HTR-8/SVneo (cell line): ENCODE results near the gene OR2AJ1.

Experiments used
- DNase-seq: peaks from one replicate; pipeline ENCODE4 v3.0.0; 2011; ENCODE audit warnings: low spot score, mixed read lengths; ENCODE audit not compliant: insufficient read length
- FAIRE-seq: peaks from 2 replicates; lab custom pipeline; 2011; peaks lifted over from hg19 to GRCh38; lab: Jason Lieb, UNC

OR2AJ1 gene, protein sequence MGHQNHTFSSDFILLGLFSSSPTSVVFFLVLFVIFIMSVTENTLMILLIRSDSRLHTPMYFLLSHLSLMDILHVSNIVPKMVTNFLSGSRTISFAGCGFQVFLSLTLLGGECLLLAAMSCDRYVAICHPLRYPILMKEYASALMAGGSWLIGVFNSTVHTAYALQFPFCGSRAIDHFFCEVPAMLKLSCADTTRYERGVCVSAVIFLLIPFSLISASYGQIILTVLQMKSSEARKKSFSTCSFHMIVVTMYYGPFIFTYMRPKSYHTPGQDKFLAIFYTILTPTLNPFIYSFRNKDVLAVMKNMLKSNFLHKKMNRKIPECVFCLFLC

DNA sequence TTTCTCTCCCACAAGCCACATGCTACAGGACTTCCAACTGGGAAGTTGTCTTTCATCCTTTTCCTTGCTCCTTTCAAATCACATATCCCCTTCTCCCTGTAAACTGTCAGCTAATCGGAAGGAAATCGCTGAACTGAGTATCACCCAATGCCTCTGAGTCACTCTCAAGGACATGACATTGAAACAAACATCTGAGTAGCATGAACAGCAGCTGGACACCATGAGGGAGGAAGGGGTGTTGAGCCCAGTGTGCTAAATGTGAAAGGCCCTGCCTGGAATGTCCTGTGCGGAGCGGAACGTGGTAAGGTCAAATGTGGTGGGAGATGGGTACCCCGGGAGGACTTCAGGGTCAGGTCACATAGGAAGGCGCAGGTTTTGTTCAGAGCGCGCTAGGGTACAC is at the start of gene OR2AJ1:
Gene OR2AJ1, plus strand, starts transcription at position 22 of the 400 bp plus-strand sequence. CDS start 8,880 bp downstream, outside the sequence.
- FAIRE-seq: no peak
- DNase-seq: no peak

DNA sequence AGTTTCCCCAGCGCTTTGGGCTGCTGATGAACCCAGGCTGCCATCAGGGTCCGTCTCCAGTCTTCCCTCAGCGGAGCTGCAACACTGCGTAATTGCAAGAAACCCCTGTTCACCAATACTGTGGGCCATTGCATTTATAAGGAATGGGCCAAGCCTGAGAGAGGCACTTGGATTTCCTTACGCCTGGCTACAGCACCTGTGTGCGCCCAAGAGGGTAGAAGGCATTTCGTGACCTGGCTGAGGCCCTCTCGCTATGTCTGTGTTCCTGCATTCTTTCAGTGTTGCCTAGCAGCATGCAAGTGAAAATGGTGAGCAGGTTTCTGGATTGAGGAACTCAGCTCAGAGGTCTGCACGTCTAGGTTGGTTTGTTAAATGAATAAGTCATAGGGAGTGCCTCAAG is 41.3 kb upstream of the OR2AJ1 start:
- no peak for FAIRE-seq
- no peak for DNase-seq

DNA sequence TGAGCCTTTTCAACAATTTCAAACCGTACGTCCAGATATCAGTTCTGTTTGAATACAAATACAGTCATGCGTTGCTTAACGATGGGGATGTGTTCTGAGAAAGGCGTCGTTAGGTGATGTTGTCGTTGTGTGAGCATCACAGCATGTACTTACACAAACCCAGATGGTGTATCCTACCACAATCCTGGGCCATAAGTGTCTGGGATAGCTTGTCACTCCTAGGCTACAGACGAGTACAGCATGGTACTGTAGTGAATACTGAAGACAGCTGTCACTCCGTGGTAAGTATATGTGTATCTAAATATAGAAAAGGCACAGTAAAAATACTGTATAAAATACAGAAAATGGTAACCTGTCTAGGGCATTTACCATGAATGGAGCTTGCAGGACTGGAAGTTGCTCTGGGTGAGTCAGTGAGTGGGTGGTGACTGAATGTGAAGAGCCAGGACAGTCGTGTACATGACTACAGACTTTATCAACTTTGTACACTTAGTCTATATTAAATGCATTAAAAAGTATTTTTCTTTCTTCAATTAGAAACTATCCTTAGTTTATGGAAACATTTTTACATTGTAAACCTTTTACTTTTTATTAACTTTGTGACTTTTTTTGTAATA is 39.8 kb upstream of the OR2AJ1 start:
- peak; percentile 79 for FAIRE-seq

DNA sequence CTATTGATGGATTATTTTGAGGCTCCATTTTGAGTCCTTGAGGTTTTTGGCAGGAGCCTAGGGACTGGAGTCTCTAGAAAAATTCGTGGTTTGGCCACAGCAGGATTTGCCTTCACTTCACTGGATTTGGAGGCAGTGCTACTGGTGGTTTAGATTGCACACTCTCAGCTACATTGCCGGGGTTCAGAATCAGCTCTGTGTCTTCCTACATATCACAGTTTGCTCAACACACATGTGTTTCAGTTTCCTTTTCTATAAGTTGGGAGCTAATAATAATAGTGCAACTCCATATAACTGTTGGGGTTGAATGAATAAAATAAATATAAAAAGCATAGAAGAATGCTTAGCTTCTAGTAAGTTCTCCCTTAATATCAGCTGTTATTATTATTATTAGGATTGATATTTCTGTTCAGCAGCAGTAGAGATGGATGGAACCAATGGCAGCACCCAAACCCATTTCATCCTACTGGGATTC is 29.5 kb upstream of the OR2AJ1 start, which contains the start of gene OR2W3:
Gene OR2W3, plus strand, starts transcription at position 425 of the 475 bp plus-strand sequence. Its CDS starts 0 bp downstream, at position 425.
- no peak for DNase-seq
- FAIRE-seq: no peak

More for the DNA sequence above, 39.8 kb upstream of the OR2AJ1 start:
- no peak for DNase-seq

DNA sequence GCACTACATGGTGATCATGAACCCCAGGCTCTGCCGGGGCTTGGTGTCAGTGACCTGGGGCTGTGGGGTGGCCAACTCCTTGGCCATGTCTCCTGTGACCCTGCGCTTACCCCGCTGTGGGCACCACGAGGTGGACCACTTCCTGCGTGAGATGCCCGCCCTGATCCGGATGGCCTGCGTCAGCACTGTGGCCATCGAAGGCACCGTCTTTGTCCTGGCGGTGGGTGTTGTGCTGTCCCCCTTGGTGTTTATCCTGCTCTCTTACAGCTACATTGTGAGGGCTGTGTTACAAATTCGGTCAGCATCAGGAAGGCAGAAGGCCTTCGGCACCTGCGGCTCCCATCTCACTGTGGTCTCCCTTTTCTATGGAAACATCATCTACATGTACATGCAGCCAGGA is 28.7 kb upstream of the OR2AJ1 start:
- DNase-seq: no peak
- no peak for FAIRE-seq

DNA sequence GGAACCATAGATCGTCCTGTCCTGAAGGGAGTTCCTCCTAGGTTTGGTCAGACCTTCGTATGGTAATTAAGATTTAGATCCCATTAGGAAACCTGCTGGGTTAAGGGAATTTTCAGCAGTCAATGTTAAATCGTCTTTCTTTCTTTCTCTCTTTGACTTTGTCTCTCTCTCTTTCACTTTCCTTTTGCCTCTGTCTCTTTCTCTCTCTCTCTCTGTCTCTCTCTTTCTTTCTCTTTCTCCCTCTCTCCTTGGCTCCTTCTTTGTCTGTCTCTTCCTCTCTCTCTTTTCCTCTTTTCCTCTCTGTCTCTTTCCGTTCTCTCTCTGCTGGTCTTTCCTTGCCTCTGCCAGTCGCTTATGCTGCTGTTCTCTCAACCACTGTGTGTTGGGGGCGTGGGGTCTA is 20.6 kb upstream of the OR2AJ1 start:
- no peak for FAIRE-seq
- no peak for DNase-seq

DNA sequence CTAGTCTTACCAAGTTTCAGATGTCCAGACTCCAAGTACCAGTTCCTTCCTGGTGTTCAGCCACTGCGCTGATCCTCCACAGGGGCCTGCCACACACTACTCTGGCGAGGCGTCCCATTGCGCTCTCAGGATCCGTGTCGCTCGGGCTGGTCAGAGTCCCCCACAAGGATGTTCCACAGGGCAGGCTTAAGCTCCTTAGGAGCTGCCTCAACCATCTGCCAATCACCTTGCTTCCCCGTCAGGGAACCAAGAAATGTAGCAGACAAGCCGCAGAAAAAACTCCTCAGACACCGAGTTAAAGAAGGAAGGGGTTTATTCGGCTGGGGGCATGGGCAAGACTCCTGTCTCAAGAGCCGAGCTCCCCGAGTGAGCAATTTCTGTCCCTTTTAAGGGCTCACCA is 19.5 kb upstream of the OR2AJ1 start:
- DNase-seq (no peak), FAIRE-seq (no peak)

DNA sequence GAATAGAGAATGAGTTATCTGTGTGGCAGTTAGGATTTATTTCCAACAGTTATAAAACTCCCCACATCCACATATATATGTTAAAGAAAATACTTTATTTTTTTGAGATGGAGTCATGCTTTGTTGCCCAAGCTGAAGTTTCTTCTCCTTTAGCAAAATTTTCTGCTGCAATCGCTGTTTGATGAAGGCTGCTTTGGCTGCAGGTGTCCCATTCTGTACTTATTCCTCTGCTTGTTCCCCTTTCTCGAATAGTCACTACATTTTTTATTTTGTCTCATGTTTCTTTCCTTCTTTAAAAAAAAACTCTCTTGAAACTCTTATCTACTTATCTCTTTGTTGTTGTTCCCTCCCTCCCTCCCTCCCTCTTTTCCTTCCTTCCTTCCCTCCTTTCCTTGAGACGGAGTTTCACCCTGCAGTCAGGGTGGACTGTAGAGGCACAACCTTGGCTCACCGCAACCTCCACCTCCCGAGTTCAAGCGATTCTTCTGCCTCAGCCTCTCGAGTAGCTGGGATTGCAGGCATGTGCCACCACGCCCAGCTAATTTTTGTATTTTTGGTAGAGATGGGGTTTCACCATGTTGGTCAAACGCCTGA is 18.7 kb upstream of the OR2AJ1 start:
- no peak for FAIRE-seq
- no peak for DNase-seq

DNA sequence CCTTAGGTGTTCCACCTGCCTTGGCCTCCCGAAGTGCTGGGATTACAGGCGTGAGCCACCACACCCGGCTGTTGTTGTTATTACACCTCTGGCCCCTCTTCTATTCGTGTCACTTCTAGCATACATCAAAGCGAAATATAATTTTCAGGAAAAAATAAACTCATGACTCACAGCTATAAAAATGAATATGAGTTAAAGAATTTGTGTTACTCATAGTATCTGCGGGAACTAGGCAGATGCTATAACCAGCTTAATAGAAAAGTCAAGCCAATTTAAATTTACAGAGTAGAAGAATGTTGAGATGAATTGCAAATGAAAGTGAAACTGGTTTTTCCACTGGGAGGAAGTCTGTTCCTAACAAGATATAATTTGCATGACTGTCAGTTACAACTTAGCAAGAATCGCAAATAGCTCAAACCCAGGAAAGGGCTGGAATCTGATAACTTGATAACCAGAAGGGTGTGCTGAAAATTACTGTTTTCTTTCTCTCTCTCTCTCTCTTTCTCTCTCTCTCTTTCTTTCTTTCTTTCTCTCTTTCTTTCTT is 18.1 kb upstream of the OR2AJ1 start:
- peak; percentile 78 for DNase-seq
- FAIRE-seq: peak; percentile 46

DNA sequence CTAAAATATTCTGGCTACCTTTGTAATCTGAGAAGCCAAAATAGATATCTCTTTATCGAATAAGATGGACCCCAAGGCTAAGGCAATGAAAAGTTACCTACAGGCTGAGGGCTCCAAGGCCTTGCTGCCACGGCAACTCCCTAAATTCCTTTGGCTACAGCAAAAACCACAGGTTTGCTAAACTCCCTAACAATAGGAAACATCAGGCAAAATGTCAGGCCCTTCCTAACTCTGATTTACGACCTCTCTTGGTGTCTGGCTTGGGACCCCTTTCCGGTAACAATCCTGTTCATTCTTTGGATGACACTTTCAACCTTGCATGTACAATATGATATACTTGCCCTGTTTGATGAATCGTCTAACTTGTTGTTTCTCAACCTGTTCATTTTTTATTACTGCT is 15.9 kb upstream of the OR2AJ1 start:
- peak; percentile 31 for FAIRE-seq
- no peak for DNase-seq

DNA sequence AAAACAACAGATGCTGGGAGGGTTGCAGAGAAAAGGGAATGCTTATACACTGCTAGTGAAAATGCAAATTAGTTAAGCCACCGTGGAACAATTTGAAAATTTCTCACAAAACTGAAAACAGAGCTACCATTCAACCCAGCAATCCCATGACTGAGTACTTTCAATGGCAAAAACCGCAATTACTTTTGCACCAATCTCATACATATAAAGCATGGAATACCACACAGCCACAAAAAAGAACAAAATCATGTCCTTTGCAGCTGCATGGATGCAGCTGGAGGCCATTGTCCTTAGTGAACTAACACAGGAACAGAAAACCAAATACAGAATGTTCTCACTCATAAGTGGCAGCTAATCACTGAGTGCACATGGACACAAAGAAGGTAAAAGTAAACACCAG is 10.9 kb upstream of the OR2AJ1 start:
- FAIRE-seq (no peak), DNase-seq (no peak)

DNA sequence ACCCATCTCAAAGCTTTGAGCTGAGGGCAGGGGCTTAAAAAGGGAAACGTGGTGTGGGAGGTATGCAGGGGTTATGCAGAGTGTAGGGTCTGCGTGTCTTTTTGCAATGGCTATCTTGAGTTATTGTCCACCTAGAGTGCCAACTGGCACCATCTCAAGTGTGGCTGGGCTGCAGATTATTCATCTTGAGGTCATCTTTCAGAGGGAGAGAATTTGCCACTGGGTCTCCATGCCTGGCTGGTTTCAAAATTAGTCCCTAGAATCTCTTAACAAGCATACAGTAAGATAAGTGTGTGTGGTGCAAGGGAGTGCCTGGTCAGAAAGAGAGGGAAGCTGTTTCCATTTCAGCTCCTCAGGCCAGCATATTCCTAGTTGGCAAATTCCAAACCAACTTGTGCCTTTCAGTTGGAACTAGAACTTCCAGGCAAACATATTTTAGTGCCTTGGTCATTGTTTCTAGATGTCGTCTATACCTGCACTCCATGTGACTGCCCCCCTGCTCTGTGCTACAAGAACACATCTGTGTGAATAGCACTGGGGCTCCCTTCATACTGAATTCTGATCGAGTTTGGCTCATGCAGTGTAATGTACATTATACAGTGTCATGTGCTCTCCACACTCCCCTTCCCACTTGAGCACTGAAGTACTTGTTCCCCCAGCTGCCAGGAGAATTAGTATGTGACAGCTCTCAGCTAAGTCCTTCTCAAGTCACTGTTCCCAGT is 9.6 kb upstream of the OR2AJ1 start:
- DNase-seq (peak; percentile 25), FAIRE-seq (peak; percentile 38)

DNA sequence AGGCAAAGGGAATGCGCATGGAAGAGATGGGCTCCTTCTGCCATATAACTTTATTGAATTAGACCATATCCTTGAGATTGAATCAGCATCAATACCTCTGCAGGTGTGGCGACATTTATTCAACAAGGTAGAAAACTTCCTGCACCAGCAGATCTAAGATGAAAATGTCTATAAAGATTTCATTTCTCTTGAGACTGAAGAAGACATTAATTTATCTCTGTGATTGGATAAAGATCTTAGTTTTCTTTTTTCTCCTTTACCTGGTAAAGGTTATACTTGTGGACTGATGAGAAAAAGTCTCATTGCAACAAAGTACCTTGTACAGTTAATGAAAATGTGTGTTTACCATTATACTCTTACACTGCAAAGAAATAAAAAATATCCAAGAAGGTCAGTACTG is 4.7 kb upstream of the OR2AJ1 start, which contains the start of gene OR2T8:
Gene OR2T8, plus strand, starts transcription at position 301 of the 400 bp plus-strand sequence. CDS start 766 bp downstream, outside the sequence.
- DNase-seq: no peak
- FAIRE-seq: no peak

DNA sequence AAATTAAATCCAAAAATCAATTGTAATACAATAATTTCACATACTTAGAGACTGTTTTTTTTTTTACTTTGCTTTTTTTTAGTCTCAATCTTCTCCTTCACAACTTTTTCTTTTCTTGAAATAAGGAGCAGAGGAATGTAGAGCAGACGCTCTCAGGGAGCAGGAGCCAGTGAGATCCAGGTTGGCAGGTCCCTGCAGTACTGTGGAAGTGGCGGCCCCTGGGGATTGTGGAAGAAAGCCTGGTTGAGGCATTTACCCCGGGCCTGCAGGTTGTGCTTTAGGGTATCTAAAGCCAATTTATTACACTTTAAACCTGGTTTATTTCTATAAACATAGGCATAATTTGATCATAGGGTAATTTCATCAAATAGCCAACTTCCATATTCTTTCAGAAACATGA is 748 bp upstream of the OR2AJ1 start:
- FAIRE-seq (no peak), DNase-seq (no peak)

DNA sequence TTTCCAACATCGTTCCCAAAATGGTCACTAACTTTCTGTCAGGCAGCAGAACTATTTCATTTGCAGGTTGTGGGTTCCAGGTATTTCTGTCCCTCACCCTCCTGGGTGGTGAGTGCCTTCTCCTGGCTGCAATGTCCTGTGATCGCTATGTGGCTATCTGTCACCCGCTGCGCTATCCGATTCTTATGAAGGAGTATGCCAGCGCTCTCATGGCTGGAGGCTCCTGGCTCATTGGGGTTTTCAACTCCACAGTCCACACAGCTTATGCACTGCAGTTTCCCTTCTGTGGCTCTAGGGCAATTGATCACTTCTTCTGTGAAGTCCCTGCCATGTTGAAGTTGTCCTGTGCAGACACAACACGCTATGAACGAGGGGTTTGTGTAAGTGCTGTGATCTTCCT is 9.3 kb downstream of the OR2AJ1 start:
- FAIRE-seq: no peak
- DNase-seq: no peak

DNA sequence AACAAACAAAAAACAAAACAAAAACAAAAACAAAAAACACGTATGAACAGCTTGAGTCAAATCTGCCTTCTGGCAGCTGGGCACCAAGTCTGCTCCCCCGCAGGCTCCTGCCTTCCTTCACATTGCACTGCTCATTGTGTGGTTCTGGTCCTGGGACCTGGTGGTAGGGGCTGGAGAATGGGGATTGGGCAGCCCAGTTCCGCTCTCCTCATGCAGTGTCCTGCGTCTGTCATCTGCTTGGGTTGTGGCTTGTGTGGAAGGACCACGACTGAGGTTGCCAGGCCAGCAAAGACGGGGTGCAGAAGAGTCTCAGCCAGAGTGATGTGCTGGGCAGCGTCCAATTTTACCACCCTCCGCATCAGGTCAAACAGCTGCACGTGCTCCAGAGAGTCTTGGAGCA is 11.1 kb downstream of the OR2AJ1 start:
- DNase-seq (no peak), FAIRE-seq (no peak)

DNA sequence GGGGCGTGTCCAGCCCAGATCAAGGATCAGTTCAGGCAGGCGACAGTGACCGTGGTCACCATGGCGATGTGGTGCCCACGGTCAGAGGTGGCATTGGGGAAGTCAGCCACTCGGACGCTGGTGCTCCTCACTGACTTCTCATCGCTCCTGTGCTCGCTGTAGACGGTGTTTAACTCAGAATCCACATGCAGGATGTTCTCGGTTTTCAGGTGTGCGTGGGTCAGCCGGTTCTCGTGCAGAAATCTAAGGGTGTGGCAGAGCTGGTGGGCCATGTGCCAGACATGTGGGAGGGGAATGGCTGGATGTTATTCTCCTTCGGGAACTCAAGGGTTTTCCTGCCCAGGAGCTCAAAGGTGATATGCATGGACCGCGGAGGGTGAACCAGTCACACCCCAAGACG is 11.7 kb downstream of the OR2AJ1 start:
- FAIRE-seq (no peak), DNase-seq (no peak)

DNA sequence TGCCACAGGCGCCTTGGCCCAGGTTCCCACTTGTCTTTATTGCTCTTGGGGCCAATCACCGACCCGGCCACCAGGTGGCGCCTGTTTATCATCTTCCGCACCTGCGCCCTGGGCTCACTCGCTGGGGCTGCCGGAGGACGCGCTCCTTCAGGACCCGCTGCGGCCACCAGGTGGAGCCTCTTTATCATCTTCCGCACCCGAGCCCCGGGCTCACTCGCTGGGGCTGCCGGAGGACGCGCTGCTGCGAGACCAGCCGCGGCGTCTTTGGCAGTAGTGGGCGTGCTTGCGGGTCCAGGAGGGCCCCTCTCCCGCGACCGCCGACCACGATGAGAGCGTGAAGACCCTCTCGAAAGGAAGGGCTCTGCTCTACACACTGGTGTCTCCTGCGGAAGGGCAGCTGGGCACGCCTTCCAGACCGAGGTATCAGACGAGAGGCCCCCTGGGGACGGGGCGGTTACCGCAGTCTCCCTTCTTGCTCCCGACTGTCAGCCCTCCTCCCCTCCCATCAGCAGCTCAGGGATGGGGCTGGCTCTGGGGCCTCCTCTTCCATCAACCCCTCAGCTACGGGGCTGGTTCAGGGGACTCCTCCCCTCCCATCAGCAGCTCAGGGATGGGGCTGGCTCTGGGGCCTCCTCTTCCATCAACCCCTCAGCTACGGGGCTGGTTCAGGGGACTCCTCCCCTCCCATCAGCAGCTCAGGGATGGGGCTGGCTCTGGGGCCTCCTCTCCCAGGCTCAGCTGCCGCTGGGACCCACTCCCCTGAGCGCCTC is 12.5 kb downstream of the OR2AJ1 start:
- peak; percentile 94 for FAIRE-seq
- peak; percentile 60 for DNase-seq

DNA sequence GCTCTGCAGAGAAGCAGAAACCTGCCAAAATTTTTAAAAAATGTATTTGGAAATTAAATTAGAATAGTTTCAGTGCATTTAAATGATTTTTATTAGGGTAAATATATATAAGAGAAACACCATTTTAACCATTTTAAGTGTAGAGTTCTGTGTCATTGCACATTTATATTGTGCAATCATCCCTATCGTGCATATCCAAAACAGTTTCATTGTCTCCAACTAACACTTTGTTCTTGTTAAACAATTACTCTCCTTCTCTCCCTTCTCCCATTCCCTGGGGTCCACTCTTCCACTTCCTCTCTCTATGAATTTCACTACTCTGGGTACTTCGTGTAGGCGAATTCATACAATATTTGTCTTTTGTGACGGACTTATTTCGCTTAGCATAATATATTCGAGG is 17.9 kb downstream of the OR2AJ1 start:
- DNase-seq: no peak
- FAIRE-seq: no peak
